Body of pancreas (tissue), 4 donors: ENCODE measurements around the gene LMO7. TPM values are rescaled to one million over a fixed set of nuclear protein-coding genes. Genes with fewer than 3 reads are reported as not detected.

ENCODE experiments used
- ATAC-seq: fragments of 150-250 bp; one replicate; pipeline ENCODE4 v1.9.1; 2016
- DNase-seq, 4 donors: peaks; one replicate each; pipeline ENCODE4 v3.0.0-alpha.2; 2019
- H3K27ac ChIP-seq, 4 donors: fragments of 200-600 bp; sonication (generic); 1 replicate in 3 of 4; 2 replicates in 1 of 4; pipeline versions ENCODE4 v1.5.1 to v1.6.1; 2016 to 2019; ENCODE audit warnings: mild to moderate bottlenecking in 1 of 4, mixed read lengths in 1 of 4, moderate library complexity in 1 of 4
- H3K27me3 ChIP-seq, 2 donors: fragments of 200-600 bp; sonication (generic); one replicate each; pipeline ENCODE4 v1.6.0; 2016; ENCODE audit warnings: mild to moderate bottlenecking in 1 of 2
- H3K36me3 ChIP-seq, 2 donors: fragments of 200-600 bp; sonication (generic); replicated peaks in 1 of 2; 2 replicates each; pipeline ENCODE4 v1.5.1; 2016; ENCODE audit warnings: low read depth in 2 of 2; ENCODE audit not compliant: insufficient read depth in 1 of 2
- H3K4me1 ChIP-seq: fragments of 200-600 bp; sonication (generic); one replicate; pipeline ENCODE4 v1.6.0; 2016
- H3K4me3 ChIP-seq, 2 donors: fragments of 200-600 bp; sonication (generic); 1 replicate in 1 of 2; 2 replicates in 1 of 2; pipeline ENCODE4 v1.5.1; 2016 to 2019
- H3K9me3 ChIP-seq, 3 donors: fragments of 200-600 bp; sonication (generic); 1 replicate in 2 of 3; 2 replicates in 1 of 3; pipeline ENCODE4 v1.5.1; 2016
- POLR2A ChIP-seq, 3 donors: fragments of 450-650 bp; IDR thresholded peaks; one replicate each; pipeline ENCODE4 v1.6.1; 2016; ENCODE audit warnings: antibody characterized with exemption in 3 of 3, mild to moderate bottlenecking in 2 of 3
- whole genome bisulfite sequencing, 2 donors: methylation state at CpG; one replicate each; pipeline ENCODE4 v1.1.5; 2017; 5-methylcytosine and 5-hydroxymethylcytosine counted together
- intact Hi-C: fragments of 100-400 bp; cut with DNase I; formaldehyde crosslinking; loops from one replicate; pipeline ENCODE4 v1.15.1; 2023
- total RNA-seq, 2 donors: library from RNA; depleted of rRNA; stranded (reverse); fragments of >200 nt; gene quantifications; one replicate each; pipeline ENCODE4 v1.1.0, GENCODE V29; 2016
- TF ChIP-seq, protein P1 (sequence below), 7 experiments: fragments of 450-650 bp in 4 of 7; fragments of 200-600 bp in 3 of 7; sonication (generic) in 3 of 7; IDR thresholded peaks; one replicate each; pipeline ENCODE4 v1.5.1; 2016 to 2019; ENCODE audit warnings: antibody characterized with exemption in 7 of 7

LMO7 gene
- total RNA-seq, 2 donors from 2014 or later = 50.6 to 56.0 TPM

DNA sequence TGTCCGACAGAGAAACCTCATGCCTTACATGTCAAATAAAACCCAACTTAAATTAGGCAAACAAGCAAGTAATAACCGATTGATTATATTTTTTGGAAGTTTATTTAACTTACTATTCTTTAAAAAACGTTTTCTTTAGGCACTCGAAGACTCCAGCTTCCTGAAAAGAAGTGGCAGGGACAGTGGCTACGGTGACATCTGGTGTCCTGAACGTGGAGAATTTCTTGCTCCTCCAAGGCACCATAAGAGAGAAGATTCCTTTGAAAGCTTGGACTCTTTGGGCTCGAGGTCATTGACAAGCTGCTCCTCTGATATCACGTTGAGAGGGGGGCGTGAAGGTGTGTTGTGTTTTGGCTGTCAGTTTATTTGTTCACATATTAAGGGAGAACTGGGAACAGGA, 164.4 kb downstream of the LMO7 start:
- intact Hi-C loops = no loop called here
- WGBS, 2 donors = 49 to 54% methylated on average over 9 of the region's 9 CpGs
- Histone ChIP-seq H3K4me1 (peaks cover 18% of the 10 kb centered on the region), H3K9me3 (no peaks in the 10 kb centered on the region), H3K36me3 (peaks cover 0 to 2% of the 10 kb centered on the region in 2 donors), H3K27me3 (no peaks in the 10 kb centered on the region), H3K4me3 (no peak overlapping the region), H3K27ac (no peak overlapping the region)
- ATAC-seq (no peak), DNase-seq (no peak)
- no peak for TF ChIP-seq POLR2A (IDR thresholded peaks at IDR 0.05)
- TF ChIP-seq, protein P1, sequence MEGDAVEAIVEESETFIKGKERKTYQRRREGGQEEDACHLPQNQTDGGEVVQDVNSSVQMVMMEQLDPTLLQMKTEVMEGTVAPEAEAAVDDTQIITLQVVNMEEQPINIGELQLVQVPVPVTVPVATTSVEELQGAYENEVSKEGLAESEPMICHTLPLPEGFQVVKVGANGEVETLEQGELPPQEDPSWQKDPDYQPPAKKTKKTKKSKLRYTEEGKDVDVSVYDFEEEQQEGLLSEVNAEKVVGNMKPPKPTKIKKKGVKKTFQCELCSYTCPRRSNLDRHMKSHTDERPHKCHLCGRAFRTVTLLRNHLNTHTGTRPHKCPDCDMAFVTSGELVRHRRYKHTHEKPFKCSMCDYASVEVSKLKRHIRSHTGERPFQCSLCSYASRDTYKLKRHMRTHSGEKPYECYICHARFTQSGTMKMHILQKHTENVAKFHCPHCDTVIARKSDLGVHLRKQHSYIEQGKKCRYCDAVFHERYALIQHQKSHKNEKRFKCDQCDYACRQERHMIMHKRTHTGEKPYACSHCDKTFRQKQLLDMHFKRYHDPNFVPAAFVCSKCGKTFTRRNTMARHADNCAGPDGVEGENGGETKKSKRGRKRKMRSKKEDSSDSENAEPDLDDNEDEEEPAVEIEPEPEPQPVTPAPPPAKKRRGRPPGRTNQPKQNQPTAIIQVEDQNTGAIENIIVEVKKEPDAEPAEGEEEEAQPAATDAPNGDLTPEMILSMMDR (IDR thresholded peaks at IDR 0.05) = no peak

DNA sequence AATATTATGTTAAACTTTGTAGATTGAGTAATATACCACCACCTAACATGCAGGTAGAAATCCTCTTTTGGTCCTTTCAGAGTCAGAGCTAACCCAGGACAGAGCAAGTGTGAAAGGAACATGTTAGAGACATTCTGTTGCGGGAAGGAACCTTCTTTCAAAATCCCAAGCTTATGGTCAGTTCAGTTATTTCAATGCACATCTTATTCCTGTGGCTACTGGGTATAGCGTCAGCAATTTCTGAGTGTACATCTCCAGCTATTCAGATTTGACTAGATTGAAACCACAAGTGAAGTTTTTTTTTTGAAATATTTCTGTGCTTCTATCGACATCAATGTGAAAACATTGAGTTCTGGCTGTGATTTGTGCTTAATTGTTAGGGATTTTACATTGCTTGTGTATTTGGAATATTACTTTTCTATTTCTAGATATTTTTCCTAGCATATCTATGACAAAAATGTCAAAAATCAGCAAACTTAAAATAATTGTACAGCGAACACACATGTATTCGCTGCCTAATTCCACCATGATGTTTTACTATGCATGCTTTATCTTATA, 165.3 kb downstream of the LMO7 start:
- H3K4me3 ChIP-seq = no peak overlapping the region
- intact Hi-C loops = no loop called here
- H3K36me3 ChIP-seq = peaks cover 0 to 3% of the 10 kb centered on the region in 2 donors
- no peak overlapping the region for H3K27ac ChIP-seq
- 95% methylated on average over 5 of the region's 5 CpGs for WGBS, 2 donors
- TF ChIP-seq POLR2A (IDR thresholded peaks at IDR 0.05) = no peak
- DNase-seq (no peak), ATAC-seq (no peak)
- H3K9me3 ChIP-seq = no peaks in the 10 kb centered on the region
- peaks cover 18% of the 10 kb centered on the region for H3K4me1 ChIP-seq
- no peaks in the 10 kb centered on the region for H3K27me3 ChIP-seq

DNA sequence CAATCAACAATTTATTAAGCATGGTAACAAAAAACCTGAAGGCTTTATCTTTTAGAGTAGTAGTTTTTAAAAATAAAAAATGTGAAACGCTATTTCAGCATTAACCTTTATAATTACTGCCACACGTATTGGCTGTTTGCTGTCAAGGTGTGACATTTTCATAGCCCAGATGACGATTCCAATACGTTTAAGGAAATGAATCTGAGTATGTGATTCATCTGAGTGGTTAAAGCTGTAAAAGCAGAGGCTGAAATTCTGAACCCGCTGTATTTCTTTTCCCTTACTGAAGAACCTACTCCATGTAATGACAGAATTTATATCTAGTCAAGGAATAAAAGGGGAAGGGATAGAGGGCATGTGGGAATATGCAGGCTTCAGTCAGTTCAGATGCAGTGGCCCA, 166.0 kb downstream of the LMO7 start:
- H3K4me1 ChIP-seq = peaks cover 18% of the 10 kb centered on the region
- H3K27me3 ChIP-seq = no peaks in the 10 kb centered on the region
- H3K4me3 ChIP-seq = no peak overlapping the region
- ATAC-seq (no peak), DNase-seq (no peak)
- no peaks in the 10 kb centered on the region for H3K9me3 ChIP-seq
- H3K27ac ChIP-seq = peak overlapping the region in 2 of 4 donors; percentile 21 to 47
- peaks cover 0 to 3% of the 10 kb centered on the region in 2 donors for H3K36me3 ChIP-seq
- intact Hi-C loops = no loop called here
- 76 to 83% methylated on average over 5 of the region's 5 CpGs for WGBS, 2 donors
- TF ChIP-seq, protein P1 (IDR thresholded peaks at IDR 0.05) = no peak
- TF ChIP-seq POLR2A (IDR thresholded peaks at IDR 0.05) = no peak

DNA sequence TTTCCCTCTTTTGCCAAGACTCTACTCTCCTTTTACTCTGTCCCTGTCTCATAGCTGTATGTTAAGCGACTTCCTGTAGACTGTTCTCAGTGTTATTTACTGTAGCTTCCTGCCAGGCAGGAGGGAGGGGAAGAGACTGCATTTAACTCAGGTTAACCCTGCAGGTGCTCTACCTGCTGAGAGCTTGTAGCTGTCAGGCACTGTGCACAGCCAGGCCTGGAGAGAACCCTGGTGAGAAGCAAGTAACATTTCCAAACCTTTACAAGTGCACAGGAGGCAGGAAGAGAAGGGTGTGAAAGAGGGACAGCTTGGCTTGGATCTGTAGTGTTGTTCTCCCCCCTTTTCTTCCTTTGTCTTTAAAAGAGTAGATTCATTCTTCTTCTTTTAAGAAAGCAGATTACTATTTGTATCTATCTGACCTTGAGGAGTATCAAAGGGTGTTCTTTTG, 167.1 kb downstream of the LMO7 start:
- TF ChIP-seq POLR2A (IDR thresholded peaks at IDR 0.05) = no peak
- TF ChIP-seq, protein P1 (IDR thresholded peaks at IDR 0.05) = no peak
- DNase-seq (peak; percentile 19 to 54 (median 46)), ATAC-seq (peak; percentile 45)
- peaks cover 0 to 3% of the 10 kb centered on the region in 2 donors for H3K36me3 ChIP-seq
- H3K9me3 ChIP-seq = no peaks in the 10 kb centered on the region
- H3K27ac ChIP-seq = peak overlapping the region in 3 of 4 donors; percentile 8 to 47 (median 47)
- H3K4me3 ChIP-seq = no peak overlapping the region
- intact Hi-C loops = no loop called here
- WGBS, 2 donors = 0 to 10% methylated on average over 1 of the region's 1 CpG
- H3K4me1 ChIP-seq = peaks cover 13% of the 10 kb centered on the region
- H3K27me3 ChIP-seq = no peaks in the 10 kb centered on the region

DNA sequence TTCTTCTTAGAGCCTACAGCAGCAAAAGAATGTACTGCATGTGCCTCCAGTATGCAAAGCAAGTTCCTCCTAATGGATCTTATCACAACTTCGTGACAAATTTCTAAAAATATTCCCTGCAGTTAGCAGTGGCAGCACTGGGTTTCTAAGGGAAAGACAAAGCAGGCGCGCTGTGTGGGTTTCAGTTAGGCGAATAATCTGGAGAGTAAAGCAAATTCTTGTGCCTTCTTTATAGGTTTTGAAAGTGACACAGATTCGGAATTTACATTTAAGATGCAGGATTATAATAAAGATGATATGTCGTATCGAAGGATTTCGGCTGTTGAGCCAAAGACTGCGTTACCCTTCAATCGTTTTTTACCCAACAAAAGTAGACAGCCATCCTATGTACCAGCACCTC, 167.9 kb downstream of the LMO7 start:
- Histone ChIP-seq H3K4me1 (peaks cover 12% of the 10 kb centered on the region), H3K9me3 (no peaks in the 10 kb centered on the region), H3K27ac (no peak overlapping the region), H3K36me3 (peaks cover 0 to 3% of the 10 kb centered on the region in 2 donors), H3K27me3 (no peaks in the 10 kb centered on the region), H3K4me3 (no peak overlapping the region)
- WGBS, 2 donors = 85 to 86% methylated on average over 10 of the region's 10 CpGs
- intact Hi-C loops = no loop called here
- TF ChIP-seq POLR2A (IDR thresholded peaks at IDR 0.05) = no peak
- ATAC-seq (no peak), DNase-seq (no peak)

DNA sequence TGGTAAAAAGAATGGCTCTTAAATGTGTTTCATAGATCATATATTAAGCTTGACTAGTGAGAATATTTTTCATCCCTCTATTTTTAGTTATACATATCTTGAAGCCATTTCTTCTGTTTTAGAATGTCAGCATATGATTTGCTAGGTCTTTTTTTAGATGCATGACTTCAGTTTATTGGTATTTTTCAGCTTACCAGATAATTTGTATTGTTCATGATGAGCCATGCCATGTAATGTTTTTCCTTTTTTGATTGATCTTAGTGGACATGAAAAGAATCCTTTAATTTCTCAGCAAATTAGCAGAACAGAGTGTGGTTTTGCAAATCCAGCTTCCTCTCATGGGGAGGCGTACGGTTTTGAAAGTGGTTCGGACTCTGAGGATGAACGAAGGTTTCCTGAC, 168.5 kb downstream of the LMO7 start:
- Histone ChIP-seq H3K4me1 (peaks cover 12% of the 10 kb centered on the region), H3K9me3 (no peaks in the 10 kb centered on the region), H3K27me3 (no peaks in the 10 kb centered on the region), H3K27ac (no peak overlapping the region), H3K36me3 (peaks cover 0 to 3% of the 10 kb centered on the region in 2 donors), H3K4me3 (no peak overlapping the region)
- intact Hi-C loops = no loop called here
- ATAC-seq = no peak
- DNase-seq = no peak
- WGBS, 2 donors = 93 to 96% methylated on average over 4 of the region's 4 CpGs
- no peak for TF ChIP-seq POLR2A (IDR thresholded peaks at IDR 0.05)
- TF ChIP-seq, protein P1 (IDR thresholded peaks at IDR 0.05) = no peak
